ENCODE data around the gene REXO1.
A peak's percentile ranks its signal among the peaks of the same experiment; 100 is the strongest.

DNA sequence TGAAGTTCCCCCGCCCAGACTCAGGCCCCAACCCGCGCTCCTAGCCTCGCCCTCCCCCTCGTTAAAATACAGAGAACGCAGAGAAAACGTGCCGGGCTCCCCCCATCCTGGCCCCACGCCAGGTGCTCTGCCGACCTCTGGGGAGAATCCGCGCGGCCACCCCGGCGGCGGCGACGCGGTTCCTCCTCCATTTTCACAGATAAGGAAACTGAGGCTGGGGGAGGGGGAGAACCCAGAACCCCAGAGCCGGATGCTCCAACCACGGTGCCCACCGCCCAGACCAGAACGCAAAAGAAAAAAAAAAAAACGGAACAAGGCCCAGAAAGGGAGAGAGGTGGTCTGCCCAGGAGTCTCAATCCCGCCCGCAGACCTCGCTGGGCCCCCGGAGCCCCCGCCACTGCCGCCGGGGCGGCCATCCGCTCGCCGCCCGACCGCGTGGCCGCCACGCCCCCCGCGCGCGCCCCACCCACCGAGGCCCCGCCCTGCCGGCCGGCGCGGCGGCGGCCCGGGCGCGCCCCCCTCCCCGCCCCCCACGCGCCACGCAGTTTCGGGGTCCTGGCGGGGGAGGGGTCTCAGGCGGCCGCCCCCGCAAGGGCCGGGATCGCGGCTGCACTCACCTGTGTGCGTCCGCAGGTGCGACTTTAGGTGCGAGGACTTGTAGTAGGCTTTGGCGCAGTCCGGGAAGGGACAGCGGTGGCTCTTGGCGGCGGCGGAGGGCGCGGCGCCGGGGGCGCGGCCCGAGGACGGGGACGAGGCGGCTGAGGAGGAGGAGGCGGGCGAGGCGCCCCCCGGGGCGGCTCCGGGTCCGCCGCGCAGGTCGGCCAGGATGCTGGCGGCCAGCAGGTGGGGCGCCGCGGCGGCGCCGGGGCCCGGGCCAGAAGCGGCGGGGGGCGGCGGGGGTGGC, 14.4 kb upstream of the REXO1 start:
- TF ChIP-seq ZNF24 (tag by site-specific recombination; IDR thresholded peaks at IDR 0.05) (no peak), CTCF (tag by site-specific recombination; IDR thresholded peaks at IDR 0.05) (no peak), ZNF350 (tag by site-specific recombination; IDR thresholded peaks at IDR 0.05) (no peak), PRDM10 (tag by site-specific recombination; IDR thresholded peaks at IDR 0.05) (peak; percentile 77), ZNF354C (tag by site-specific recombination; IDR thresholded peaks at IDR 0.05; ENCODE audit: borderline replicate concordance, low read depth) (no peak), ZBTB48 (tag by site-specific recombination; IDR thresholded peaks at IDR 0.05) (no peak), ZNF362 (tag by site-specific recombination; IDR thresholded peaks at IDR 0.05) (no peak), PBX3 (CRISPR knock-in tag; IDR thresholded peaks at IDR 0.05) (no peak), ZNF449 (tag by site-specific recombination; IDR thresholded peaks at IDR 0.05) (peak; percentile 14; the same call in 1 of the 2 replicates), MZF1 (tag by site-specific recombination; IDR thresholded peaks at IDR 0.05; ENCODE audit: borderline replicate concordance) (no peak), KLF10 (tag by site-specific recombination; IDR thresholded peaks at IDR 0.05) (peak; percentile 99), ZFP41 (tag by site-specific recombination; IDR thresholded peaks at IDR 0.05; ENCODE audit: borderline replicate concordance) (no peak)
- TF ChIP-seq, protein P1, sequence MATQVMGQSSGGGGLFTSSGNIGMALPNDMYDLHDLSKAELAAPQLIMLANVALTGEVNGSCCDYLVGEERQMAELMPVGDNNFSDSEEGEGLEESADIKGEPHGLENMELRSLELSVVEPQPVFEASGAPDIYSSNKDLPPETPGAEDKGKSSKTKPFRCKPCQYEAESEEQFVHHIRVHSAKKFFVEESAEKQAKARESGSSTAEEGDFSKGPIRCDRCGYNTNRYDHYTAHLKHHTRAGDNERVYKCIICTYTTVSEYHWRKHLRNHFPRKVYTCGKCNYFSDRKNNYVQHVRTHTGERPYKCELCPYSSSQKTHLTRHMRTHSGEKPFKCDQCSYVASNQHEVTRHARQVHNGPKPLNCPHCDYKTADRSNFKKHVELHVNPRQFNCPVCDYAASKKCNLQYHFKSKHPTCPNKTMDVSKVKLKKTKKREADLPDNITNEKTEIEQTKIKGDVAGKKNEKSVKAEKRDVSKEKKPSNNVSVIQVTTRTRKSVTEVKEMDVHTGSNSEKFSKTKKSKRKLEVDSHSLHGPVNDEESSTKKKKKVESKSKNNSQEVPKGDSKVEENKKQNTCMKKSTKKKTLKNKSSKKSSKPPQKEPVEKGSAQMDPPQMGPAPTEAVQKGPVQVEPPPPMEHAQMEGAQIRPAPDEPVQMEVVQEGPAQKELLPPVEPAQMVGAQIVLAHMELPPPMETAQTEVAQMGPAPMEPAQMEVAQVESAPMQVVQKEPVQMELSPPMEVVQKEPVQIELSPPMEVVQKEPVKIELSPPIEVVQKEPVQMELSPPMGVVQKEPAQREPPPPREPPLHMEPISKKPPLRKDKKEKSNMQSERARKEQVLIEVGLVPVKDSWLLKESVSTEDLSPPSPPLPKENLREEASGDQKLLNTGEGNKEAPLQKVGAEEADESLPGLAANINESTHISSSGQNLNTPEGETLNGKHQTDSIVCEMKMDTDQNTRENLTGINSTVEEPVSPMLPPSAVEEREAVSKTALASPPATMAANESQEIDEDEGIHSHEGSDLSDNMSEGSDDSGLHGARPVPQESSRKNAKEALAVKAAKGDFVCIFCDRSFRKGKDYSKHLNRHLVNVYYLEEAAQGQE (tag by site-specific recombination; IDR thresholded peaks at IDR 0.05) = no peak

Measured in HEK293 (cell line).